CD4-positive, alpha-beta T cell treated with Interleukin-6 at 100 ng/mL for 8 hours (primary cell): ENCODE data around the gene TSPAN9.

Experiments
- DNase-seq: peaks from one replicate; pipeline ENCODE4 v3.0.0-alpha.2; 2020; ENCODE audit warnings: mixed read lengths, low spot score

TSPAN9 gene

DNA sequence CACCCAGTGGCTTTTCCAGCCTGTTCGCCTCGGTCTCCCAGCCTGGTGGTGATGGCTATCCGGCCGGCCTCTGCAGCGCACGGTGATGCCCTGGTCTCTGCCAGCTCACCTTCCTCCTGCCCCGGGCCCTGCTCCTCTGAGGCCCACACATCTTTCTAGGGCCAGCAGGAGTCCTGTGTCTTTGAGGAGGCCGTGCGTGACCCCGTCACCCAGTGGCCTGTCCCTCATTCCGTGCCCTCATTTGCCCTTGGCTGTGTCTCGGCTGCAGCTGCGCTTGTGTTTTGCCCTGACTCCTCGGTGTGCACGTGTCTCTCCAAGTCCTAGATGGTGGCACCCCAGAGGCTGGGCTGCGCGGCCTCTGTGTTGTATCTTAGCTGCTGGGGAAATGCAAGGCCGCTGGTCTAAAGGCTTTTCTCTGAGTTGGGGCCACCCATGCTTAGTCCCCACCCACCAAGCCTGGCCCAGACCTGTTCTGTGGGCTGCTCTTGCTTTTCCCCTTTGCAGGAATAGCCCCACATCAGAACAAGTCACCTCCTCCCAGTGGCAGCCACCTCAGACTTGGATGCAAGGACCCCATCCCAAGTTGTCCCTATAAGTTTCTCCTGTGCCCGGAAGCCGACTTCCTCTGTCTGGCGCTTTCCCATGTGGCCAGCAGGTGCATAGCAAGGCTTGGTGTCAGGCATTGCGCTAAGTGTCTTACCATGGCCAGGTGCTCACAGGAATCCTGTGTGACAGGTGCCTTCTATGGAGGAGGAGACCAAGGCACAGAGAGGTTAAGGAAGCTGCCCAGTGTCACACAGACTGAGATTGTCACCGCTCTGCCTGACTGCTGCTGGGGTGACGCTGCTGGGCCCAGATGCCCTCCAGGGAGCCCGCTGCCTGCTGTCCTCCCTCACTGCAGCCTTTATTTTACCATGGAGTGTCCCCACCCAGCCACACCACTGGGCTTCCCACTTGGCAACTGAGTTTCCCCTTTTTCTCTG is 64.5 kb downstream of the TSPAN9 start:
- DNase-seq, result no peak

DNA sequence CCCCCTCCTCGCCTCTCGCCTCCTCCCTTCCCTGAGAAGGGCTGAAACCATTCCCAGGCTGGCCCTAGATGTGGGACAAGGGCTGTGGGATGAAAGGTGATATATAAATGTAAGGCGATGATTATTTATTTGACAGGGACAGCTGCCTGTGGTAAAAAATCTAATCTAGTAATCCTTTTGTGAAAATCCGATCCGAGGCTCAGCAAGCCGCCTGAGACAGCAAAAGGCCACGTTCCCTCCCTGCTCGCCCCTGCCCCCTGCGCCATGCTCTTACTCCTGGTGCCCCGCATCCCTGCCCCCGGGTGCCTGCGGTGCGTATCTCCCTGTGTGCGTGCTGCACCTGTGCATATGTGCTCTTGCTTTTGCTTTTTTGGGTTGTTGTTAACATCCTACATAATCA is 65.2 kb downstream of the TSPAN9 start:
- DNase-seq, result no peak

DNA sequence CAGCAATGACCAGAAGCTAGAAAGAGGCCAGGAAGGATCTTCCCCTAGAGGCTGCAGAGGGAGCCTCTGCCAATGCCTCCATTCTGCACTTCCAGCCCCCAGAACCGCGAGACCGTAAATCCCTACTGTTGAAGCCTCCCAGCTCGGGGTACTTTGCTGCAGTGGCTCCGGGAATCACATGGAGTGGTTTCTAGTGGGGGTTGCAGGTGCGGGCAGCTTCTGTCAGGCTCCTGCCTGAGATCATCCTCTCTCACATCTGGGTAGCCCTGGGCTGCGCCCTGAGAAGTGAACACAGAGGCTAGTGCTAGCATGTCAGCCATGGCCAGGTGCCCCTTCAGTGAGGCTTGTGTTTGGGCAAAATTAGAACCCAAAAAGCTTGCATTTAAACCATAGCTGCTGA is 67.3 kb downstream of the TSPAN9 start:
- no peak for DNase-seq

DNA sequence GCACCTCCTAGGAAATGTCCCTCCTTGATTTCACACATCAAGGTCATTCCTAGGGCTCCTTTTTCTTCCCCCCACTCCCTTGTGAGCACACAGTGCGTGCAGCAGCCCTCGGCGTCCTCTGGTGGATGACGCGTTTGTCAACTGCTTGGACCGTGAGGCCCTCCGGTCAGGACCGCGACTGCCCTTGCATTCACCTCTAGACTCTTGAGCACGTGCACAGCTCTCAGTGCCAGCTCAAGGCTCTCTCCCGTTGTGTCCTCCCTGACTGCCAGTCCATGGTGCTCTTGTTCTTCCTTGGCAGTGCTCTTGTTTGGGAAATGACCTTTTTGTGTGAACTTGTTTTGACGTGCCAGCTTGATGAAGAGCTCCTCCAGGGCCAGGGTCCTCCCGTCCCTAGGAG is 67.9 kb downstream of the TSPAN9 start:
- DNase-seq, result no peak

DNA sequence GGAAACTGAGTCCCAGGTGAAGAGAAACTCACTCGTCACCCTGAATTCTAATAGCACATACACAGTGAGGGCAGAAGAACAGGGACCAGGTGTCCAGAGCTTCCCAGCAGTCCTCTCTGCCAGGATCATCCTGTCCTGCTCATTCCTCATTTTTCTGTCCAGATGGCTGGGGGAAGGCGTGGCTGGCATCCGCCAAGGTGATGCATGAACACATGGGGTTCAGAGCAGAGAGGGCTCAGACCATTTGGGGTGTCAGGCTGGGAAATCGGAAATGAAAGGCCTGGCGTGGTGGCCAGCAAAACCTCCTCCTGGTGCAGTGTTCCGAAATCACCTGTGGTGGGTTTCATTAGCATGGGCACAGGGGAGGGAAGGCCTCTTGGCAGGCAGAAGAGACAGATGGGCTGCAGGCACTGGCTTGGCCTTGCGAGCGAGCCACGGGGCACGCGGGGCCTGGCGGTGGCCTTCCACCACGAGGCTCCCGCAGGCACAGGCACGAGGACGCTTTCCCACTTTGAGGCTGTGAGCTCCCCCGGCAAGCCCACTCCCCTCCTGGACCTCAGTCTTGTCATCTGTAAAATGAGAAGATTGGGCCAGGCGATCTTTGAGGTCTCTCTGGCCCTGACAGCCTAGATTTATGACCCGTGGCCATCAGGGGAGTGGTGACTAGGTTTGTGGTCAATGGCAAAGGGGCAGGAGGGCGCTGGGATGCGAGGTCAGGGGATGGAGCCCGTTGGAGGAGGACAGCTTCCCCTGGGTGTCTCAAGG is 68.5 kb downstream of the TSPAN9 start:
- DNase-seq, result no peak

DNA sequence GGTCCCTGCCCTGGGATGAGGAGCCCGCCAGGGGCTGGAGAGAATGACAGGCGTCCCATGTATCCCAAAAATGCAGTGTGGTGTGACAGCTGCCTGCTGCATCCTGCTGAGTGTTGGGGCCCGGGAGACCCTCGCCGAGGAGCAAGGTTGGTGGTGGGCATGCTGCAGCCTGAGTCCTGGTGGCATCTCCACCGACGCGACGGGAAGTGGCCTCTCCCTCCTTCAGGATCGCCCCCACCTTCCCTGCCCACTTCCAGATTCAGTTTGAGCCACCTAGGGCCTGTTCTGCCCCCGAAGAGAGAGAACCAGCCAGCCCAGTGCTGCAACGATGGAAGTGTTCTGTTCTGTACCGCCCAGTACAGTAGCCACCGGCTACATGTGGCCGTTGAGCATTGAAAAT is 70.1 kb downstream of the TSPAN9 start:
- no peak for DNase-seq

DNA sequence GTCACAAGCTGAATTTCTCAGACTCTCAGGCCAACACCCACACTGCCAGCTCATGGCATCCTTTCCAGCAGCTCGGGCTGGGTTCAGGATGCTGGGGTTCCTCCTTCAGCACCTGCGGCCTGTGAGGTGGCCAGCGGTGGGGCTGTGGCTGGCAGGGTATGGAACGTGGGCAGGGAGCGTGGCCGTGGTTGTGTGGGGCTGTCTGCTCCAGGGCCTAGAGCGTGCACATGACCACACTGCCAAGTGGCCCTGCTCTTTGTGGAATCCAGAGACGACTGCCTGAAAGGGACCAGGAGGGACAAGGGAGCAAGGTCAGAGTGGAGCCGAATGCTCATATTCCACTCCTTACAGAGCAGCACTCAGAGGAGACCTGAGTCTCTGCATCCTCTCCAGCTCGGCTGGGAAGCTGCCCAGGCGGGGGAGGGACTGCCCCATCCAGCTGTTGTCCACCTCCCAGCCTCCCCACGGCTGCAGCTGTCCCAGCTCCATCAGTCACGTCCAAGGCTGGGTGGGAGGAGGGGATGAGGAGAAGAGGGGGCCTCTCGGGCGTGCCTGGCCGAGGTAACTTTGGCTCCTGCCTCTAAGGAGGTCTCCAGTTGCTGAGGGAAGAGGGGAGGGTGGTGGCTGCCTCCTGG is 71.3 kb downstream of the TSPAN9 start:
- DNase-seq, result no peak

DNA sequence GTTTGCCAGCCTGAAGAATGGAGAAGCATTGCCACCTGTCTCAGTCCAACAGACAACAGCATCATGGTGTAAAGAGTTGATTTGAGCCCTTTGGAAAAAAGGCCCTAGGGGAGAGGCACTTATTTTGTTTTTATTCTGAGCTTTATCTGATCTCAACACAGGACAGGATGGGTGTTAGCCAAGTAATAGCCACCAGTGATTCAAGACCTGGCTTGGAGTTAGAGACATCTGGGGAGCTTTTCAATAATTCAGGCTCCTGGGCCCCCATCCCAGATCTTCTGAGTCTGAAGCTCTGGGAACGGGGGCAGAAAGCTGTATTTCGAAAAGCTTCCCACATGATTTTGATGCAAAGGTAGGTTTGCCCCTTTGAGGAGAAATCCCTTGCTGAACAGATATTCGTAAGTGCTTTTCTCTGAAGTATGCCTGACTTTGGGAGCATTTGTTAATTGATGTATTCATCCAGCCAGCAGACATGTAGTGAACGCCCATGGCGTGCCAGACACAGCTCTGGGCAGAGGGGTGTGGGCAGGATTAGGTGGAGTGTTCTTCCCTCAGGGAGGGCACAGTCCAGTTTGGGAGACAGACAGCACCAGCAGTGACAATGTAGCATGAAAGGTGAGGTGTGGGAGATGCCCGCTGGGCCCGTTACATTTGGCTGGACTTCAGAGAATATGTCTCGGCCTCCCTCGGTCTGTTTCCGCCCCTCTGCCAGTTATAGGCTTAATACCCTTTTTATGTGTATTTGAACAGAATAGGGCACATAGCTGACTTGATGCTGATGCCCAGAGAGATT is 72.5 kb downstream of the TSPAN9 start:
- no peak for DNase-seq

DNA sequence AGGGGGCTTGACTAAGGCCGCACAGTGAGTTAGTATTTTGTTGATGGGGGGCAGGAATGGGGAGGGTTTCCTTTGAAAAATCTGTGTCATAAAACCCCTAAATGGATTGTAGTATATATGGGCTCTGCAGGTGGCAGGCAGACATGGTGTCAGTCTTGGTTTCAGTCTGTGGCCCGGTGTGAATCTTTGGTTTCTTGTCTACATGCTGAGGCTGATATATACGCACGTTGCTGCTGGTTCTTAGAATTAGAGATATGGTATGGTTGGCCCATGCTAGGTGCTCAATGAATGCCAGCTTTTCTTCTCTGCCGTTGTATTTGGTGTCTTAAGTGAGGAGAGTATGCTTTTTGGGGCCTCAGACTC is 73.1 kb downstream of the TSPAN9 start:
- DNase-seq, result no peak

DNA sequence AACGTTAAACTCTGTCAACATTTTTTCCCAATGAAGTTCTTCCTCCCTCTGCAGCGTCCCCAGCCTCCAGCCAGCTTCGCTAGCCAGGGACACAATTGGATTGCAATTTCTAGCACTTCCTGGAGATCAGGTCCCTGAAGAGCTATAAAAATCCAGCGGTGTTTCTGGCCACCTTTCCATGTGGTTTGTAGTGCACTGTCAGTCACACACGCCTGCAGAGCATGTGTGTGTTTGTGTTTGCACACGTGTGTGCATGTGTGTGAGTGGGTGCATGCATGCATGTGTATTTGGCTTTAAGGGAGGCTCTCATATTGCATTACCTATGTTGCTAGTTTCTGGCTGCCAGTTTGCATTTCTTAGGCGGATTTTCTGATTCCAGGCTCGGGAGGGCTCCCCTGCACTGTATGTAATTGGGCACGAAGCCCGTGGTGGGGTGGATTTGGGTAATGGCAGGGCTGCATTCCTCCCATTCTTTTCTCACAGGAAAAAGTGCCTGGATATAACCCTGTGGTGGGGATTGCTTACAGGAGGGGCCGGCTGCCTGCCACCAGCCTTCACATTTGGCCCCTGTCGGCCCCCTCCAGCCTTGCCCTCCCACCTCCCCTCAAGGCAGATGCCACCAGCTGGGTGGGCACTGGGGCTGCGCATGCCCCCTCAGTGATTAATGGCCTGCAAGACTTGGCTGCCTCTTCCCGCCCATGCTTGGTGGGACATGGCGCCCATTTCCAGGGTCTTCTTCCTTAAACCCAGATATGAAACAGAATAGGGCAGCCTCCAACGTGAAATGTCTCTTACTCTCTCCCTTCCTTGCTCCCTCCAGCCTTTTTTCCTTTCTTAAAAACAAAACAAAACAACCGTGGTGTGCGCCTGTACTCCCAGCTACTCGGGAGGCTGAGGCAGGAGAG is 74.0 kb downstream of the TSPAN9 start:
- no peak for DNase-seq

DNA sequence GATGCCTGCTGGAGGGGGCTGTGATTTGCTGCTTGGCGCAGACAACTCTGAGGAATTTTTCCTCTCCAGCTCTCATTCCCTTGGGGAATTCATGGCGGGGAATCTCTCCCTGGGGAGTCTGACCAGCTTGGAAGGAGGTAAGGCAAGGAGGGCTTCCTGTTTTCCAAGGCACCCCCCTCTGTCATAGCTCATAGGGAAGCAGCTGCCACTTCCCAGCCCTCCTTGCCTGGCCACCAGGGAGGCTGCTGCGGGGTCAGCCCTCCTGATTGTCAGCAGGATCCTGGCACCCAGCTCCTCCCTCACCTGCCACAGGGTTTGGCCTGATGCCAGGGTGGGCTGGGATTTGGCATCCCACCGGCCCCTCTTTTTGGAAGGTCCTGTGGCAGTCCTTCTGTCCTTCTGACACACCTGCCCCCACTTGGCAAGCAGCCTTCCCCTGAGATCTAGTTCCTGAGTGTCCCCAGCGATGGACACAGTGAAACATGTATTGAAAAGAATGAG is 74.9 kb downstream of the TSPAN9 start:
- DNase-seq, result no peak

DNA sequence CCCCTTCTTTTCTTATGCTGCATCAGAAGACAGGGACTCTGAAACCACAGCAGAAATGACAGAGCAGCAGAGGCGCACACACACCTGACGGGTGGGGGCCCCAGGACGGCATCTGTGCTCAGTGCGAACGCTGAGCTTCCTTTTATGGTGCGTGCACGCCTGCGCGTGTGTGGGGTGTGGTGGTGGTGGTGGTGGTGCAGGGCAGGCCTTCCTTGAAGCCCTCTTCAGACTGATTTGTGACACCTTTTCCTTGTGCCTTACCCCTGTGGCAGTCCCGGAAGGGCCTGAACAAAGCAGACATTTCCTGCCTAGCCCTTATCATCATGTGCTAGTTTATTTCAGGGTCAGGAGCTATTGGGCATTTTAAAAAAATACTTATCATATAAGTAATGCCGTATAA is 75.7 kb downstream of the TSPAN9 start:
- DNase-seq, result no peak

DNA sequence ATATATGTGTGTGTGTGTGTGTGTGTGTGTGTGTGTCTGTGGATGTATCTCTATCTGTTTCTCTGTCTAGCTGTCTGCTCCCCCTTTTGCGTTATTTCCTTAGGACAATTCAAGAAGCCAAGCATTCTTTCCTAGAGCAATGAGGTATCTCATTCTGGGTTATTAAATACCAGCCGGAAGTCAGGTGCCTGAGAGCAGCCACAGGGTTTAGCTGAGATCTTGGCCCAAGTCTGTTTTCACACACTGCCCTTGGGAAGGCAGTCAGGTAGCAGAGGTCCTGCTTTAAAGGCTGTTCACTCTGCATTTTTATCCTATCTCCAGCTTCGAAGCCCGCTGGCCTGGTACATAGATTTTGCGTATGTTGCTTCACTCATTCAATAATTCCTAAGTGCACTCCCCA is 76.8 kb downstream of the TSPAN9 start:
- no peak for DNase-seq

DNA sequence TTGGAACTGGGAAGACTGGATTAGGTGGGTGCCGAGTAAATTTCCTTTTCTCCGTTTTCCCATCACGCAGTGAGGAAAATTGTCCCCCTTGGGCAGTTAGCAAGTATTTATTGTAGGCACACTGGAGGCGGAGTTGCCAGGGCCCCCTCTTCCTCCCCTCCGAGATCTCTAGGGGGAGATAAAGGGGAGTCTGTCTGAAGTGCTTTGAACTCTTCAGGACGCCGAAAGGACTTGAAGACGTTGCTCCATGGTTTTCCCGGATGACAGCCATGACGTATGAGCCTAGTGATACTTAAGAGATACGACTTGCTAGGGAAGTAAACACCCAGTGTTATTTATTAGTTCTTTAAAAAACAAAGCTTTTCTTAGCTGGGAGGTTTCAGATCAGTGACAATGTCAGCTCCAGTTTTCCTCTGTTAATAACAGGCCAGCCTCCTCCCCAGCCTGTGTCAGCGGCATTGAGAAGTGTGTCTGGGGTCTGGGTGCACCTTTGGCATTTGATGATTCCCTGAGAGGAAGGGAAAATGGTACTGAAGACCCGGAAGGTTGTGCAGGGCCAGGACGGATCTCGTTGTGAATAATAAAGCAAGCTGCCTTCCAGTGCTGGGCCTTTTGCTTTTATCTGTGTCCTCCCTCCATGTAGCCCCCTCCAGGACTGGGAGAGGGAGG is 78.7 kb downstream of the TSPAN9 start:
- DNase-seq, result no peak

DNA sequence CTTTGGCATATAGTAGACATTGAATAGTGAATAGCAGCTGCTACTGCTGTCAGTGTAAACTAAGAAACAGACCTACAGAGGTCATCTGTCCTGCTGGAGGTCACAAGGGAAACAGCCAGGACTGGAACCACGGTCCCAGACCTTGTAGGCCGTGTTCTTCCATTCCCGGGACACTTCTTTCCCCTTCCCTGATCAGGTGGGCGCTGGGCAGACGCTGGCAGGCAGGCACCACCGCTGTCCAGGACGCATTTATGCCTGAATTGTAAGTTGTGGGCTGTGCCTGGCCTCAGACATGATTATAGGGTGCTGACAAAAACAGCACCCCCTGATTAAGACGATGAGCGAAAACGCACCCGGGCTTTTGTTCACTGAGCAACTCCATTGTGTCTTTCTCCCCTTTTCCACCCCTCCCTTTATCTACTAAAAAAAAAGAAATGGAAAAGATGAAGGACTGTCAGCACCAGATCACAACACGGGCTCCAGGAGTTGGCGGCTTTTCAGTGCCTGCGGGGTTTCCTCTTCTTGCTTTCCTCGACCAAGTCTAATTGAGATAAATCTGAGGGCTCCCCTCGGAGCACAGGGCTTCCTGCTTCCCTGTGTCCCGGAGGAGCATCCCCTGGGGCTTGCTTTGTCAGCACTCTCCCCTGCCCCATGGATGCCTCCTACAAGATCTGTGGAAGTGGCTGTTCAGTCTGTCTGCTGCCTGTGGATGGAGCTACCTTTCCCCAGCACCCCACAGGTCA is 80.6 kb downstream of the TSPAN9 start:
- DNase-seq, result no peak

DNA sequence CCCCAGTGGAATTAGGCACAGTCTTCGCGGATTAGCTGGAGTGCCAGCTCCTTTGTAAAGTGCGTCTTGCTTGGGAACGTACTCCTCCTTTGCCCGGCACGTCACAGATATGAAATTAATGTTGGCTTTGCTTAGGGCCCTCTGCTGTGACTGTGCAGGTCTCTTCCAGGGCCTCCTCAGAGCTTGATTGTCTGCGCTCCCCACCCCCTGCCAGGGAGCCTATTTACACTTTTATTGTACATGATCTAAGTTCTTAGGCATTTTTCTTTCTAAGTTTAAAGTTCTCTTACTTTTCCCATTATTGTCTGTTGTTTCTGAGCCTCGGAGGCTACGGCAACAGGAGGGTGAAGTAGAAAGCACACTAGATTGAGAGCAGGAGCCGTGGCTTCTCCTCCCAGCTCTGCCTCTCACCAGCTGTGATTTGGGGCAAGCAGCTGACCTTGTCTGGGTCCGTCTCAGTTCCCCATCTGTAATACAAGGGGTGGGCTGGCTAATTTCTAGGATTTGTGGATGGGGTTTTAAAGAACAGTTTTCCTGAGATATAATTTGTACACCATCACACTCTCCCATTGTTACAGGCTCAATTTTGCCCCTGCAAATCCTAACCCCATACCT is 81.8 kb downstream of the TSPAN9 start:
- no peak for DNase-seq

DNA sequence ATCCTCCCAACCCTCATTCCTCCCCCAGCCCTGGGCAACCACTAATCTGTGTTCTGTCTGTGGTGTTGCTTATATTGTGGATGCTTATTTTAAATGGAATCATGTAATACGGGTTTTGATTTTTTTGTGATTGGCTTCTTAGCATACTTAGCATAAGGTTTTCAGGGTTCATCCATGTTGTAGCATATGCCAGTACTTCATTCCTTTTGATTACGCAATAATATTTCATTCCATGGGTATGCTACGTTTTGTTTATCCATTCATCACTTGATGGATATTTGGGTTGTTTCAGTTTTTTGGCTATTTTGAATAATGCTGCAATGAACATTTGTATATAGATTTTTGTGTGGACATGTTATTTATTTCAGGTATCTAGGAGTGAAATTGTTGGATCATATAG is 82.9 kb downstream of the TSPAN9 start:
- DNase-seq, result no peak

DNA sequence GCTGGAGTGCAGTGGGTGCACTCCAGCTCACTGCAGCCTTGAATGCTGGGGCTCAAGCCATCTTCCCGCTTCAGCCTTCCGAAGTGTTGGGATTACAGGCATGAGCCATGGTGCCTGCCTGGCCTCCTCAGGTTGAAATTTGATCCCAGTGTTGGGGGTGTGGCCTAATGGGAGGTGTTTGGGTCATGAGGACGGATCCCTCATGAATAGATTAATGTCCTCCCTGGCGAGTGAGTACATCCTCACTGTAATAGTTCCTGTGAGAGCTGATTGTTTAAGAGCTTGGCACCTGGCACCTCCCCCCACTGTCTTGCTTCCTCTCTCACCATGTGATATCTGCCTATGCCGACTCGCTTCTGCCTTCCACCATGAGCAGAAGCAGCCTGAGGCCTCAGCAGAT is 84.7 kb downstream of the TSPAN9 start:
- DNase-seq, result no peak

DNA sequence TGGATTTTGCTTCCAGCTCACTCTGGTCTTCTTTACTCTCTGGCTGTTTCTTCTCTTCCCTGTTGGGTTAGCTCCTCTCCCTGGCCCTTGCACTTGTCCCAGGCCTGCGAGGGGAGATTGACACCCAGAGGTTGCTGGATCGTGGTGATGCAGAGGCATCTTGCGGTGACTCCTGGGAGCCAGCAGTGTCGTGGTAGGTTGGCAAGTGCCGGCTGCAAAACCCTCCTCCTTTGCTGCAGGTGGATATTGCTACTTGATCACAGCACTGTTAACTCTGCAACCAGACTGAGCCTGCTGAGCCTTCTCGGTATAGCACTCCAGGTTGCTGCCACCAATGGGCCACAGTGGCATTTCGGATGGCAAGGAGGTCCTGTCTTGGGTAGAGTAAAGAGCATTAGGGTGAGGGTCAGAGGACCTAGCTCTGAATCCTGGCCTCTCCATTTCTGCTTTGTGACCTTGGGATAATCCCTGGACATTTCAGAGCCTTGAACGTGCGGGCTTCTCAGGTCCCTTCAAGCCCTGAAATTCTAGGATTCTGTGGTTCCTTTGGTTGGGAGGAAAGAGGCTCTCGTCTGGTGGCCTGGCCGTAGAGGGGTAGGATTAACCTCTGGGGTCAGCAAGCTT is 87.4 kb downstream of the TSPAN9 start:
- no peak for DNase-seq
